ENCODE results near the gene PDSS2.

DNA sequence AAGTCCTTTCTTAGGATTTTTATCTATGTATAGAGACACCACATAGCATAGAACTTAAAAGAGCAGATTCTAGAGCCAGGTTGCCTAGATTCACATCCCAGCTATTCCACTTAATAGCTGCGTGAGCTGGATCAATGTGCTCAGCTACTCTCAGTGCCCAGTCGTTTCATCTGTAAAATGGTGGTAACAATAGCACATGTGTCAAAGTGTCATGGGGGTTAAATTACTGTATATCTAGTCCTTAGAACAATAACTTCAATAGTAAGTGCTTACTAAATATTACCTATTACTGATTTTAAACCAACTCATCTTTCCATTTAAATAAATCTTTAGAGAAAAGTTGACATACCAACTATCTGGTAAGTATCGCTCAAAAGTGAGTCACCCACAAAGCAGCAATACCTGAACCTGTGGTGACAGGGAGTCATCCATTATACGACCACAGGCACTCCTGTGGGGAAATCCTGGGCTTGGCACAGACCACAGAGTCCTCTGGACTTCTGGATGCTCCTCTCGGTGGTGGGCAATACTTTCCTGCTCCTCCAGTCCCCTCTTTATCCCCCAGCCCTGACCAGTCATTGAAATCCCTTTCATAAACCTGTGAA, 154.8 kb downstream of the PDSS2 start:
- TF ChIP-seq CTCF (conservative IDR thresholded peaks at IDR 0.05), result no peak
- no peak for TF ChIP-seq EZH2 (IDR thresholded peaks at IDR 0.05; ENCODE audit: low read depth)
